SK-N-SH treated with all-trans-retinoic acid at 6 μM for 48 hours (cell line): ENCODE data around the gene ABR.

Source experiments
- ATAC-seq: fragments of 200-7000 bp; cut with Tn5 transposase; 3 replicates; pipeline ENCODE4 v1.9.1; 2020; ENCODE audit warnings: mild to moderate bottlenecking, moderate library complexity
- ARNTL ChIP-seq: fragments of 450-650 bp; formaldehyde crosslinking; IDR thresholded peaks from 2 replicates; pipeline ENCODE4 v1.5.0; 2020; ENCODE audit warnings: low read depth, mild to moderate bottlenecking, moderate library complexity, borderline replicate concordance
- BACH2 ChIP-seq: fragments of 250-450 bp; sonication (Bioruptor Pico); IDR thresholded peaks from 2 replicates; pipeline ENCODE4 v1.9.0; 2021; ENCODE audit warnings: mild to moderate bottlenecking, borderline replicate concordance
- CSDC2 ChIP-seq: fragments of 250-450 bp; sonication (Bioruptor Pico); IDR thresholded peaks from 2 replicates; pipeline ENCODE4 v1.5.0; 2020; ENCODE audit warnings: mild to moderate bottlenecking, moderate library complexity
- ESRRG ChIP-seq: fragments of 250-450 bp; sonication (Bioruptor Pico); IDR thresholded peaks from 2 replicates; pipeline ENCODE4 v1.6.1; 2021; ENCODE audit warnings: mild to moderate bottlenecking
- GLIS3 ChIP-seq: fragments of 250-450 bp; sonication (Bioruptor Pico); IDR thresholded peaks from 2 replicates; pipeline ENCODE4 v1.5.0; 2020; ENCODE audit warnings: mild to moderate bottlenecking, moderate library complexity
- ISL1 ChIP-seq: fragments of 250-450 bp; sonication (Bioruptor Pico); IDR thresholded peaks from 2 replicates; pipeline ENCODE4 v2.1.2; 2022; ENCODE audit warnings: mild to moderate bottlenecking, moderate library complexity
- POU6F1 ChIP-seq: fragments of 250-450 bp; sonication (Bioruptor Pico); IDR thresholded peaks from 2 replicates; pipeline ENCODE4 v1.8.0; 2021; ENCODE audit warnings: low read depth, mild to moderate bottlenecking, moderate library complexity, borderline replicate concordance
- TCF4 ChIP-seq: fragments of 250-450 bp; sonication (Bioruptor Pico); IDR thresholded peaks from 2 replicates; pipeline ENCODE4 v1.8.0; 2021; ENCODE audit warnings: mild to moderate bottlenecking, moderate library complexity, borderline replicate concordance
- TOX ChIP-seq: fragments of 250-450 bp; sonication (Bioruptor Pico); IDR thresholded peaks from 2 replicates; pipeline ENCODE4 v1.8.0; 2021; ENCODE audit warnings: mild to moderate bottlenecking, moderate library complexity, borderline replicate concordance
- TSHZ2 ChIP-seq: fragments of 250-450 bp; sonication (Bioruptor Pico); IDR thresholded peaks from 2 replicates; pipeline ENCODE4 v1.5.0; 2020; ENCODE audit warnings: mild to moderate bottlenecking, moderate library complexity
- ZC3H10 ChIP-seq: fragments of 250-450 bp; sonication (Bioruptor Pico); IDR thresholded peaks from 2 replicates; pipeline ENCODE4 v1.5.1; 2021; ENCODE audit warnings: mild to moderate bottlenecking, moderate library complexity
- ZFP3 ChIP-seq: fragments of 250-450 bp; sonication (Bioruptor Pico); IDR thresholded peaks from 2 replicates; pipeline ENCODE4 v1.5.0; 2020; ENCODE audit warnings: mild to moderate bottlenecking, moderate library complexity
- ZFP30 ChIP-seq: fragments of 450-650 bp; formaldehyde crosslinking; IDR thresholded peaks from 2 replicates; pipeline ENCODE4 v1.5.0; 2022; ENCODE audit warnings: mild to moderate bottlenecking, moderate library complexity
- TF ChIP-seq, protein P1 (sequence below): fragments of 250-450 bp; sonication (Bioruptor Pico); IDR thresholded peaks from 2 replicates; pipeline ENCODE4 v1.5.1; 2021; ENCODE audit warnings: mild to moderate bottlenecking, moderate library complexity
- TF ChIP-seq, protein P2 (sequence below): fragments of 250-450 bp; sonication (Bioruptor Pico); IDR thresholded peaks from 2 replicates; pipeline ENCODE4 v1.5.1; 2020; ENCODE audit warnings: low read depth, mild to moderate bottlenecking, moderate library complexity
- TF ChIP-seq, protein P3 (sequence below): fragments of 250-450 bp; sonication (Bioruptor Pico); IDR thresholded peaks from 2 replicates; pipeline ENCODE4 v1.8.0; 2020; ENCODE audit warnings: mild to moderate bottlenecking, moderate library complexity, borderline replicate concordance

Gene ABR

GRCh38 chr17:1083451-1084187 is 96.2 kb downstream of the ABR start:
- no peak for TF ChIP-seq BACH2 (CRISPR knock-in tag)
- TF ChIP-seq TCF4 (CRISPR knock-in tag) = no peak
- no peak for TF ChIP-seq TOX (CRISPR knock-in tag)
- no peak for TF ChIP-seq ZFP3 (CRISPR knock-in tag)
- TF ChIP-seq CSDC2 = no peak
- TF ChIP-seq, all 23 proteins: peak for 0
- no peak for ATAC-seq

DNA sequence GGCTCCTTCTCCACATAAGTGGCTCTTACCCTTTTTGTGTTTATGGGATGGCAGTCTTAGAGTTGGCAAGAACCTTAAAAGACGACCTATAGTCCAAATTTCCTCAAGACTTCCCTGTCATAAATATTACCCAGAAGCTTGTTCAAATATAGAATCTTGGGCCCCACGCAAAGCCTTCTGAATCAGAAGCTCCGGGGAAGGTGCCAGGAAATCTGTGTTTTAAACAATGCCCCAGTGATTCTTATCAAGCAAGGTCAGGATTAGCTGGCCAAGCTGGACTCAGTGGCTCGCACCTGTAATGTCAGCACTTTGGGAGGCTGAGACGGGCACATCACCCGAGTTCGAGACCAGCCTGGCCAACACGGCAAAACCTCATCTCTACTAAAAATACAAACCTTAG is 97.2 kb downstream of the ABR start:
- ATAC-seq = no peak
- TF ChIP-seq ZC3H10 (CRISPR knock-in tag) = no peak
- TF ChIP-seq ISL1 (CRISPR knock-in tag) = no peak
- TF ChIP-seq ESRRG = no peak
- TF ChIP-seq, protein P1, sequence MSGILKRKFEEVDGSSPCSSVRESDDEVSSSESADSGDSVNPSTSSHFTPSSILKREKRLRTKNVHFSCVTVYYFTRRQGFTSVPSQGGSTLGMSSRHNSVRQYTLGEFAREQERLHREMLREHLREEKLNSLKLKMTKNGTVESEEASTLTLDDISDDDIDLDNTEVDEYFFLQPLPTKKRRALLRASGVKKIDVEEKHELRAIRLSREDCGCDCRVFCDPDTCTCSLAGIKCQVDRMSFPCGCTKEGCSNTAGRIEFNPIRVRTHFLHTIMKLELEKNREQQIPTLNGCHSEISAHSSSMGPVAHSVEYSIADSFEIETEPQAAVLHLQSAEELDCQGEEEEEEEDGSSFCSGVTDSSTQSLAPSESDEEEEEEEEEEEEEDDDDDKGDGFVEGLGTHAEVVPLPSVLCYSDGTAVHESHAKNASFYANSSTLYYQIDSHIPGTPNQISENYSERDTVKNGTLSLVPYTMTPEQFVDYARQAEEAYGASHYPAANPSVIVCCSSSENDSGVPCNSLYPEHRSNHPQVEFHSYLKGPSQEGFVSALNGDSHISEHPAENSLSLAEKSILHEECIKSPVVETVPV (CRISPR knock-in tag) = no peak
- no peak for TF ChIP-seq TSHZ2 (CRISPR knock-in tag)

- no peak for TF ChIP-seq POU6F1 (CRISPR knock-in tag)
- TF ChIP-seq, protein P1 (CRISPR knock-in tag) = no peak
- TF ChIP-seq GLIS3 (CRISPR knock-in tag) = no peak
- no peak for TF ChIP-seq ARNTL
- TF ChIP-seq TOX (CRISPR knock-in tag) = no peak
- TF ChIP-seq TCF4 (CRISPR knock-in tag) = no peak
- TF ChIP-seq, protein P2, sequence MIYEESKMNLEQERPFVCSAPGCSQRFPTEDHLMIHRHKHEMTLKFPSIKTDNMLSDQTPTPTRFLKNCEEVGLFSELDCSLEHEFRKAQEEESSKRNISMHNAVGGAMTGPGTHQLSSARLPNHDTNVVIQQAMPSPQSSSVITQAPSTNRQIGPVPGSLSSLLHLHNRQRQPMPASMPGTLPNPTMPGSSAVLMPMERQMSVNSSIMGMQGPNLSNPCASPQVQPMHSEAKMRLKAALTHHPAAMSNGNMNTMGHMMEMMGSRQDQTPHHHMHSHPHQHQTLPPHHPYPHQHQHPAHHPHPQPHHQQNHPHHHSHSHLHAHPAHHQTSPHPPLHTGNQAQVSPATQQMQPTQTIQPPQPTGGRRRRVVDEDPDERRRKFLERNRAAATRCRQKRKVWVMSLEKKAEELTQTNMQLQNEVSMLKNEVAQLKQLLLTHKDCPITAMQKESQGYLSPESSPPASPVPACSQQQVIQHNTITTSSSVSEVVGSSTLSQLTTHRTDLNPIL (CRISPR knock-in tag) = no peak
- TF ChIP-seq, protein P3, sequence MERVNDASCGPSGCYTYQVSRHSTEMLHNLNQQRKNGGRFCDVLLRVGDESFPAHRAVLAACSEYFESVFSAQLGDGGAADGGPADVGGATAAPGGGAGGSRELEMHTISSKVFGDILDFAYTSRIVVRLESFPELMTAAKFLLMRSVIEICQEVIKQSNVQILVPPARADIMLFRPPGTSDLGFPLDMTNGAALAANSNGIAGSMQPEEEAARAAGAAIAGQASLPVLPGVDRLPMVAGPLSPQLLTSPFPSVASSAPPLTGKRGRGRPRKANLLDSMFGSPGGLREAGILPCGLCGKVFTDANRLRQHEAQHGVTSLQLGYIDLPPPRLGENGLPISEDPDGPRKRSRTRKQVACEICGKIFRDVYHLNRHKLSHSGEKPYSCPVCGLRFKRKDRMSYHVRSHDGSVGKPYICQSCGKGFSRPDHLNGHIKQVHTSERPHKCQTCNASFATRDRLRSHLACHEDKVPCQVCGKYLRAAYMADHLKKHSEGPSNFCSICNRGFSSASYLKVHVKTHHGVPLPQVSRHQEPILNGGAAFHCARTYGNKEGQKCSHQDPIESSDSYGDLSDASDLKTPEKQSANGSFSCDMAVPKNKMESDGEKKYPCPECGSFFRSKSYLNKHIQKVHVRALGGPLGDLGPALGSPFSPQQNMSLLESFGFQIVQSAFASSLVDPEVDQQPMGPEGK (CRISPR knock-in tag) = no peak
- no peak for TF ChIP-seq CSDC2
- no peak for TF ChIP-seq ZFP30
- ATAC-seq = no peak
These were observed 100.8 kb downstream of the ABR start for GRCh38 chr17:1078831-1079561.
